ENCODE results near the gene KLRC3. TPM values are rescaled to one million over a fixed set of nuclear protein-coding genes. Genes with fewer than 3 reads are reported as not detected.

KLRC3 gene
- total and polyA plus RNA-seq, 2 of the 13 experiments (the other 11 are each of a cell fraction or from before 2014, with no cell fraction given), result not detected

- TF ChIP-seq, protein P1, sequence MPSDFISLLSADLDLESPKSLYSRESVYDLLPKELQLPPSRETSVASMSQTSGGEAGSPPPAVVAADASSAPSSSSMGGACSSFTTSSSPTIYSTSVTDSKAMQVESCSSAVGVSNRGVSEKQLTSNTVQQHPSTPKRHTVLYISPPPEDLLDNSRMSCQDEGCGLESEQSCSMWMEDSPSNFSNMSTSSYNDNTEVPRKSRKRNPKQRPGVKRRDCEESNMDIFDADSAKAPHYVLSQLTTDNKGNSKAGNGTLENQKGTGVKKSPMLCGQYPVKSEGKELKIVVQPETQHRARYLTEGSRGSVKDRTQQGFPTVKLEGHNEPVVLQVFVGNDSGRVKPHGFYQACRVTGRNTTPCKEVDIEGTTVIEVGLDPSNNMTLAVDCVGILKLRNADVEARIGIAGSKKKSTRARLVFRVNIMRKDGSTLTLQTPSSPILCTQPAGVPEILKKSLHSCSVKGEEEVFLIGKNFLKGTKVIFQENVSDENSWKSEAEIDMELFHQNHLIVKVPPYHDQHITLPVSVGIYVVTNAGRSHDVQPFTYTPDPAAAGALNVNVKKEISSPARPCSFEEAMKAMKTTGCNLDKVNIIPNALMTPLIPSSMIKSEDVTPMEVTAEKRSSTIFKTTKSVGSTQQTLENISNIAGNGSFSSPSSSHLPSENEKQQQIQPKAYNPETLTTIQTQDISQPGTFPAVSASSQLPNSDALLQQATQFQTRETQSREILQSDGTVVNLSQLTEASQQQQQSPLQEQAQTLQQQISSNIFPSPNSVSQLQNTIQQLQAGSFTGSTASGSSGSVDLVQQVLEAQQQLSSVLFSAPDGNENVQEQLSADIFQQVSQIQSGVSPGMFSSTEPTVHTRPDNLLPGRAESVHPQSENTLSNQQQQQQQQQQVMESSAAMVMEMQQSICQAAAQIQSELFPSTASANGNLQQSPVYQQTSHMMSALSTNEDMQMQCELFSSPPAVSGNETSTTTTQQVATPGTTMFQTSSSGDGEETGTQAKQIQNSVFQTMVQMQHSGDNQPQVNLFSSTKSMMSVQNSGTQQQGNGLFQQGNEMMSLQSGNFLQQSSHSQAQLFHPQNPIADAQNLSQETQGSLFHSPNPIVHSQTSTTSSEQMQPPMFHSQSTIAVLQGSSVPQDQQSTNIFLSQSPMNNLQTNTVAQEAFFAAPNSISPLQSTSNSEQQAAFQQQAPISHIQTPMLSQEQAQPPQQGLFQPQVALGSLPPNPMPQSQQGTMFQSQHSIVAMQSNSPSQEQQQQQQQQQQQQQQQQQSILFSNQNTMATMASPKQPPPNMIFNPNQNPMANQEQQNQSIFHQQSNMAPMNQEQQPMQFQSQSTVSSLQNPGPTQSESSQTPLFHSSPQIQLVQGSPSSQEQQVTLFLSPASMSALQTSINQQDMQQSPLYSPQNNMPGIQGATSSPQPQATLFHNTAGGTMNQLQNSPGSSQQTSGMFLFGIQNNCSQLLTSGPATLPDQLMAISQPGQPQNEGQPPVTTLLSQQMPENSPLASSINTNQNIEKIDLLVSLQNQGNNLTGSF (CRISPR knock-in tag; IDR thresholded peaks at IDR 0.05), result no peak
- TF ChIP-seq MXD4 (CRISPR knock-in tag; IDR thresholded peaks at IDR 0.05), result no peak
- TF ChIP-seq, protein P2, sequence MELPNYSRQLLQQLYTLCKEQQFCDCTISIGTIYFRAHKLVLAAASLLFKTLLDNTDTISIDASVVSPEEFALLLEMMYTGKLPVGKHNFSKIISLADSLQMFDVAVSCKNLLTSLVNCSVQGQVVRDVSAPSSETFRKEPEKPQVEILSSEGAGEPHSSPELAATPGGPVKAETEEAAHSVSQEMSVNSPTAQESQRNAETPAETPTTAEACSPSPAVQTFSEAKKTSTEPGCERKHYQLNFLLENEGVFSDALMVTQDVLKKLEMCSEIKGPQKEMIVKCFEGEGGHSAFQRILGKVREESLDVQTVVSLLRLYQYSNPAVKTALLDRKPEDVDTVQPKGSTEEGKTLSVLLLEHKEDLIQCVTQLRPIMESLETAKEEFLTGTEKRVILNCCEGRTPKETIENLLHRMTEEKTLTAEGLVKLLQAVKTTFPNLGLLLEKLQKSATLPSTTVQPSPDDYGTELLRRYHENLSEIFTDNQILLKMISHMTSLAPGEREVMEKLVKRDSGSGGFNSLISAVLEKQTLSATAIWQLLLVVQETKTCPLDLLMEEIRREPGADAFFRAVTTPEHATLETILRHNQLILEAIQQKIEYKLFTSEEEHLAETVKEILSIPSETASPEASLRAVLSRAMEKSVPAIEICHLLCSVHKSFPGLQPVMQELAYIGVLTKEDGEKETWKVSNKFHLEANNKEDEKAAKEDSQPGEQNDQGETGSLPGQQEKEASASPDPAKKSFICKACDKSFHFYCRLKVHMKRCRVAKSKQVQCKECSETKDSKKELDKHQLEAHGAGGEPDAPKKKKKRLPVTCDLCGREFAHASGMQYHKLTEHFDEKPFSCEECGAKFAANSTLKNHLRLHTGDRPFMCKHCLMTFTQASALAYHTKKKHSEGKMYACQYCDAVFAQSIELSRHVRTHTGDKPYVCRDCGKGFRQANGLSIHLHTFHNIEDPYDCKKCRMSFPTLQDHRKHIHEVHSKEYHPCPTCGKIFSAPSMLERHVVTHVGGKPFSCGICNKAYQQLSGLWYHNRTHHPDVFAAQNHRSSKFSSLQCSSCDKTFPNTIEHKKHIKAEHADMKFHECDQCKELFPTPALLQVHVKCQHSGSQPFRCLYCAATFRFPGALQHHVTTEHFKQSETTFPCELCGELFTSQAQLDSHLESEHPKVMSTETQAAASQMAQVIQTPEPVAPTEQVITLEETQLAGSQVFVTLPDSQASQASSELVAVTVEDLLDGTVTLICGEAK (IDR thresholded peaks at IDR 0.05), result no peak
- TF ChIP-seq, protein P2 (CRISPR knock-in tag; IDR thresholded peaks at IDR 0.05), result no peak
- no peak for TF ChIP-seq KLF11 (CRISPR knock-in tag; IDR thresholded peaks at IDR 0.05)
- no peak for TF ChIP-seq ZNF329 (CRISPR knock-in tag; IDR thresholded peaks at IDR 0.05; ENCODE audit: low read depth)
- no peak for TF ChIP-seq ZNF282 (IDR thresholded peaks at IDR 0.05; ENCODE audit: partially characterized antibody)
Measured at GRCh38 chr12:10365696-10366405, 54.5 kb downstream of the KLRC3 start (continued).

Measured in HepG2 (cell line).